ENCODE results near the gene PIGZ. TPM values are rescaled to one million over a fixed set of nuclear protein-coding genes. Genes with fewer than 3 reads are reported as not detected.
A peak's percentile ranks its signal among the peaks of the same experiment; 100 is the strongest.
"Not testable (repeated sequence)": the region's sequence is repeated elsewhere in the genome, so short reads cannot be mapped to it uniquely, and the experiment has no call there.

The PIGZ gene
- total RNA-seq, 1 donor from 2014 or later = 0.88 TPM

- no peak overlapping the region for H3K4me3 ChIP-seq (ENCODE audit: low read depth, low read length)
- H3K36me3 ChIP-seq (ENCODE audit: control insufficient read depth, insufficient read depth, low read length) = no peaks in the 10 kb centered on the region
- TF ChIP-seq, protein P1, sequence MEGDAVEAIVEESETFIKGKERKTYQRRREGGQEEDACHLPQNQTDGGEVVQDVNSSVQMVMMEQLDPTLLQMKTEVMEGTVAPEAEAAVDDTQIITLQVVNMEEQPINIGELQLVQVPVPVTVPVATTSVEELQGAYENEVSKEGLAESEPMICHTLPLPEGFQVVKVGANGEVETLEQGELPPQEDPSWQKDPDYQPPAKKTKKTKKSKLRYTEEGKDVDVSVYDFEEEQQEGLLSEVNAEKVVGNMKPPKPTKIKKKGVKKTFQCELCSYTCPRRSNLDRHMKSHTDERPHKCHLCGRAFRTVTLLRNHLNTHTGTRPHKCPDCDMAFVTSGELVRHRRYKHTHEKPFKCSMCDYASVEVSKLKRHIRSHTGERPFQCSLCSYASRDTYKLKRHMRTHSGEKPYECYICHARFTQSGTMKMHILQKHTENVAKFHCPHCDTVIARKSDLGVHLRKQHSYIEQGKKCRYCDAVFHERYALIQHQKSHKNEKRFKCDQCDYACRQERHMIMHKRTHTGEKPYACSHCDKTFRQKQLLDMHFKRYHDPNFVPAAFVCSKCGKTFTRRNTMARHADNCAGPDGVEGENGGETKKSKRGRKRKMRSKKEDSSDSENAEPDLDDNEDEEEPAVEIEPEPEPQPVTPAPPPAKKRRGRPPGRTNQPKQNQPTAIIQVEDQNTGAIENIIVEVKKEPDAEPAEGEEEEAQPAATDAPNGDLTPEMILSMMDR (IDR thresholded peaks at IDR 0.05; ENCODE audit: insufficient read depth, low read length, poor library complexity, severe bottlenecking) = no peak
- no peak for DNase-seq (ENCODE audit: low read depth)
- peaks cover 5% of the 10 kb centered on the region for H3K27me3 ChIP-seq (ENCODE audit: control insufficient read depth, insufficient read depth, low read length)
Measured at GRCh38 chr3:196947860-196948441, 20.7 kb downstream of the PIGZ start.

DNA sequence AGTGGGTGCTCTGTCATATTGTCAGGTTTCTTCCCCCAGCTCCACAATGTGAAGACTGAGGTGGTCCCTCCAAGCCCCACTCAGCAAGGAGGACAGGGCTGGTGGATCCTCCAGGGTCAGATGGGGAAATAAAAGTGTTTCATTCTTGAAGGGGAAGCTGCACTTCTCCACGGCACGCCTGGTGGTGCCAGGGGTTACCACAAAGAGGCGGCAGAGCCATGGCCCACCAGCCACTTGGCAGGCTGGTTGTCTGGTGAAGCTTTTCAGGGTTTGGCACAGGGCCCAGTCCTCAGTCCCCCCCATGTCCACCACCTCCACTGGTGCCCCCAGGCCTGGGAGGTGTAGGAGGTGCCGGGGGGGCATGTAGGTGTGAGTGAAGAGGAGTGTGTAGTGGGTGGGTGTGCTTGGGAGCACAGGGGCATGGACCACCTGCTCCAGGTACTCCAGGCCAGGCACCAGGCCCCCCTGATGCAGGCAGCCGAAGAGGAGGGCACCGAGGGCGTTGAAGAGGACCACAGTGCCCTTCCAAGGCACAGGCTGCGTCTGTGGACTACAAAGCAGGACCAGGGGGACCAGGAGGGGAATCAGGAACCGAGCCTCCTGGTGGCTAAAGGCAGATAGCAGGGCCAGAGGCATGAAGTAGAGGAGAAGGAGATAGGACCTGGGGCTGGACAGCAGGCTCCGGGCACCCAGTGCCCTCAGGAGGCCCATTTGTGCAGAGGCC lies 21.3 kb downstream of the PIGZ start:
- peaks cover 5% of the 10 kb centered on the region for H3K27me3 ChIP-seq (ENCODE audit: control insufficient read depth, insufficient read depth, low read length)
- H3K4me3 ChIP-seq (ENCODE audit: low read depth, low read length) = no peak overlapping the region
- TF ChIP-seq, protein P1 (IDR thresholded peaks at IDR 0.05; ENCODE audit: insufficient read depth, low read length, poor library complexity, severe bottlenecking) = peak; percentile 3
- DNase-seq (ENCODE audit: low read depth) = no peak
- no peaks in the 10 kb centered on the region for H3K36me3 ChIP-seq (ENCODE audit: control insufficient read depth, insufficient read depth, low read length)

DNA sequence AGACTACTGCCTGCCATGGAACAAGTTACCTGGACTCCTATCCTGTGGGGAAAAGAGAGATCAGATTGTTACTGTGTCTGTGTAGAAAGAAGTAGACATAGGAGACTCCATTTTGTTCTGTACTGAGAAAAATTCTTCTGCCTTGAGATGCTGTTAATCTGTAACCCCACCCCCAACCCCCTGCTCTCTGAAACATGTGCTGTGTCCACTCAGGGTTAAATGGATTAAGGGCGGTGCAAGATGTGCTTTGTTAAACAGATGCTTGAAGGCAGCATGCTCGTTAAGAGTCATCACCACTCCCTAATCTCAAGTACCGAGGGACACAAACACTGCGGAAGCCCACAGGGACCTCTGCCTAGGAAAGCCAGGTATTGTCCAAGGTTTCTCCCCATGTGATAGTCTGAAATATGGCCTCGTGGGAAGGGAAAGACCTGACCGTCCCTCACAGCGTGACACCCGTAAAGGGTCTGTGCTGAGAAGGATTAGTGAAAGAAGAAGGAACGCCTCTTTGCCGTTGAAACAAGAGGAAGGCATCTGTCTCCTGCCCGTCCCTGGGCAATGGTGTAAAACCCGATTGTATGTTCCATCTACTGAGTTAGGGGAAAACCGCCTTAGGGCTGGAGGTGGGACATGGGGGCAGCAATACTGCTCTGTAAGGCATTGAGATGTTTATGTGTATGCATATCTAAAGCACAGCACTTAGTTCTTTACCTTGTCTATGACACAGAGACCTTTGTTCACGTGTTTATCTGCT lies 24.4 kb downstream of the PIGZ start:
- not testable (repeated sequence) for H3K36me3 ChIP-seq (ENCODE audit: control insufficient read depth, insufficient read depth, low read length); DNase-seq (ENCODE audit: low read depth); H3K27me3 ChIP-seq (ENCODE audit: control insufficient read depth, insufficient read depth, low read length); H3K4me3 ChIP-seq (ENCODE audit: low read depth, low read length)

DNA sequence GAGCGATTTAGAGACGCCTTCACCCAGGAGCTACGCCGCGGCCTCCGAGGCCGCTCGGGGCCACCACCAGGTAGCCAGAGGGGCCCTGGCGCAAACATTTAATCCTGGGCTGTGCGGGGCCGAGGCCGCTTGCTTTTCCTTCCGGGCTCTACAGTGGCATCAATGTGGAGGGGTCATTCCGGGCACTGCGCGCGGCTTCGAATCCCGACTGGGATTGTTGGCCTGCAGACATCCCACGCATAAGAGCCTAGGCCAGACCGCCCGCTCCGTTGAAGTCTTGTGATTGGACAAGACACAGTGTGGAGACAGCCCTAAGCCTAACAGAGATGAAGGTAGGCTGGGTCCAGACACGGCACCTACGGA lies 25.7 kb downstream of the PIGZ start:
- TF ChIP-seq, protein P1 (IDR thresholded peaks at IDR 0.05; ENCODE audit: insufficient read depth, low read length, poor library complexity, severe bottlenecking) = no peak
- Histone ChIP-seq H3K36me3 (ENCODE audit: control insufficient read depth, insufficient read depth, low read length) (no peaks in the 10 kb centered on the region), H3K4me3 (ENCODE audit: low read depth, low read length) (peak overlapping the region; percentile 99), H3K27me3 (ENCODE audit: control insufficient read depth, insufficient read depth, low read length) (no peaks in the 10 kb centered on the region)
- DNase-seq (ENCODE audit: low read depth) = no peak

GRCh38 chr3:196942226-196942914 lies 26.3 kb downstream of the PIGZ start, which contains the start of gene NCBP2:
Gene NCBP2, minus strand, starts transcription at chr3:196942528. Its CDS starts 25 bp downstream, at chr3:196942503.
- H3K27me3 ChIP-seq (ENCODE audit: control insufficient read depth, insufficient read depth, low read length) = no peaks in the 10 kb centered on the region
- H3K4me3 ChIP-seq (ENCODE audit: low read depth, low read length) = peak within 1 kb of the TSS; percentile 99
- DNase-seq (ENCODE audit: low read depth) = peak; percentile 83
- TF ChIP-seq, protein P1 (IDR thresholded peaks at IDR 0.05; ENCODE audit: insufficient read depth, low read length, poor library complexity, severe bottlenecking) = peak; percentile 81
- peaks cover 1% of the 10 kb centered on the region for H3K36me3 ChIP-seq (ENCODE audit: control insufficient read depth, insufficient read depth, low read length)
